Activated T-helper 1 cell treated with anti-CD3 and anti-CD28 coated beads, Interleukin-12 subunit alpha, Interleukin-12 subunit beta, Interleukin-2, Interleukin-4 antibody, amounts not matched to agents 30 ng/mL and 10 ng/mL and 1 ng/mL, durations not matched to agents 14 hours and 24 hours and 36 hours (primary cell): ENCODE results near the gene PSMC4. TPM values are rescaled to one million over a fixed set of nuclear protein-coding genes. Genes with fewer than 3 reads are reported as not detected.
"Not testable (repeated sequence)": the region's sequence is repeated elsewhere in the genome, so short reads cannot be mapped to it uniquely, and the experiment has no call there.

Experiments used
- DNase-seq: peaks from one replicate; pipeline ENCODE4 v3.0.0; 2021; ENCODE audit warnings: low spot score
- H3K27ac Mint-ChIP-seq: one replicate; pipeline ENCODE4 v1.8.0; 2021; ENCODE audit warnings: mild to moderate bottlenecking, mixed read lengths
- H3K27me3 Mint-ChIP-seq: one replicate; pipeline ENCODE4 v1.8.0; 2022; ENCODE audit warnings: mild to moderate bottlenecking, moderate library complexity, mixed read lengths; ENCODE audit not compliant: insufficient read depth
- H3K36me3 Mint-ChIP-seq: one replicate; pipeline ENCODE4 v1.8.0; 2021; ENCODE audit warnings: low read depth, mixed read lengths
- H3K4me1 Mint-ChIP-seq: one replicate; pipeline ENCODE4 v1.8.0; 2021; ENCODE audit warnings: low read depth, mixed read lengths
- H3K4me3 Mint-ChIP-seq: one replicate; pipeline ENCODE4 v1.8.0; 2021; ENCODE audit warnings: mild to moderate bottlenecking, moderate library complexity, mixed read lengths
- H3K9me3 Mint-ChIP-seq: one replicate; pipeline ENCODE4 v1.8.0; 2021; ENCODE audit warnings: mixed read lengths
- intact Hi-C: fragments of 100-400 bp; cut with micrococcal nuclease; formaldehyde crosslinking; loops from one replicate; pipeline ENCODE4 v1.15.1; 2024
- total RNA-seq: library from RNA; stranded (reverse); gene quantifications from 2 replicates; pipeline ENCODE4 v1.2.3, GENCODE V29; 2022

PSMC4 gene
- total RNA-seq, 1 donor from 2014 or later, result 189 TPM

DNA sequence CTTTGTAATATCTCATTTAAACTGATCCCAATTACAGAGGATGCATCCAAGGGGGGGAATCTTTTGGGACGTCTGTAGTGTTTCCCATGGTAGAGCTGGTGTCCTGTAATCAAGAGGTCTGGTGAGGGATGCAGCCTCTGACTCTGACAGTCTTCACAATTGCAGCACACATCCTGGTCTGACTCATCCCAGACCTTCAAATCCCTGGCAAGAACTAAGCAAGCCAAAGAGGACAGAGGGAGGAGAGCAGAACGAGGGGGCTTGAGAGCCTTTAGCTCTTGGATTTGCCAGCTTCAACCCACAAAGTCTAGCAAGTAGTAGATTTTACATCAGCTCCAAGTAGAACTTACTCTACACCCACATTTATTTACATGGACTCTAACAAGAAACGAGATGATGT, 19.3 kb upstream of the PSMC4 start:
- H3K27ac Mint-ChIP-seq, result peak overlapping the region; percentile 76
- peaks cover 3% of the 10 kb centered on the region for H3K27me3 Mint-ChIP-seq
- H3K9me3 Mint-ChIP-seq, result peaks cover 15% of the 10 kb centered on the region
- intact Hi-C loops, result loop anchor here (2.0 kb wide), 1 partner anchor 15 kb away; no protein-coding TSS in a partner anchor
- H3K4me3 Mint-ChIP-seq, result peak overlapping the region; percentile 68
- peaks cover 14% of the 10 kb centered on the region for H3K36me3 Mint-ChIP-seq
- DNase-seq, result no peak
- H3K4me1 Mint-ChIP-seq, result peaks cover 62% of the 10 kb centered on the region

DNA sequence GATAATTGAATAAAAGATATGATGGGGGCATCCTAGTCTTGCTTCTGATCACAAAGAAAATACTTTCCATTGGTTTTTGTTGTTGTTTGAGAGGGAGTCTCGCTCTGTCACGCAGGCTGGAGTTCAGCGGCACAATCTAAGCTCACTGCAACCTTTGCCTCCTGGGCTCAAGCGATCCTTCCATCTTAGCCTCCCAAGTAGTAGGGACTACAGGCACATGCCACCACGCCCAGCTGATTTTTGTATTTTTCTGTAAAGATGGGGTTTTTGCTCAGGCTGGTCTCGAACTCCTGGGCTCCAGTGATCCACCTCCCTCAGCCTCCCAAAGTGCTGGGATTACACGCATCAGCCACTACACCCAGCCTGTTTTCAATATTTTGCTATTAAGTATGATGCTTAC, 17.1 kb upstream of the PSMC4 start:
- Mint-ChIP-seq H3K9me3 (peaks cover 15% of the 10 kb centered on the region), H3K4me3 (peak overlapping the region; percentile 35), H3K36me3 (peaks cover 14% of the 10 kb centered on the region), H3K27me3 (peaks cover 3% of the 10 kb centered on the region), H3K27ac (peak overlapping the region; percentile 81), H3K4me1 (peaks cover 65% of the 10 kb centered on the region)
- intact Hi-C loops, result loop anchor here (1.0 to 2.0 kb wide), 3 partner anchors 10 to 17 kb away; partner anchors contain the start of gene PSMC4
- DNase-seq, result no peak

DNA sequence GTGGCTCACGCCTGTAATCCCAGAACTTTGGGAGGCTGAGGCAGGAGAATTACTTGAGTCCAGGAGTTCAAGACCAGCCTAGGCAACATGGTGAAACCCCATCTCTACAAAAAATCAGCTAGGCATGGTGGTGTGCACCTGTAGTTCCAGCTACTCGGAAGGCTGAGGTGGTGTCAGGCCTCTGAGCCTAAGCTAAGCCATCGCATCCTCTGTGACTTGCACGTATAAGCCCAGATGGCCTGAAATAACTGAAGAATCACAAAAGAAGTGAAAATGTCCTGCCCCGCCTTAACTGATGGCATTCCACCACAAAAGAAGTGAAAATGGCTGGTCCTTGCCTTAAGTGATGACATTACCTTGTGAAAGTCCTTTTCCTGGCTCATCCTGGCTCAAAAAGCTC, 13.1 kb upstream of the PSMC4 start:
- peaks cover 50% of the 10 kb centered on the region for H3K4me1 Mint-ChIP-seq
- intact Hi-C loops, result not testable (repeated sequence)
- peak overlapping the region; percentile 58 for H3K27ac Mint-ChIP-seq

GRCh38 chr19:39958942-39959341, 12.0 kb upstream of the PSMC4 start:
- H3K27me3 Mint-ChIP-seq, DNase-seq, intact Hi-C loops, H3K36me3 Mint-ChIP-seq, H3K9me3 Mint-ChIP-seq: not testable (repeated sequence)
- Mint-ChIP-seq H3K4me3 (peak overlapping the region; percentile 30), H3K4me1 (peaks cover 40% of the 10 kb centered on the region), H3K27ac (peak overlapping the region; percentile 33)

More for the DNA sequence above, 13.1 kb upstream of the PSMC4 start:
- DNase-seq, H3K27me3 Mint-ChIP-seq, H3K9me3 Mint-ChIP-seq, H3K4me3 Mint-ChIP-seq, H3K36me3 Mint-ChIP-seq: not testable (repeated sequence)

- intact Hi-C loops, DNase-seq, H3K36me3 Mint-ChIP-seq, H3K27me3 Mint-ChIP-seq, H3K9me3 Mint-ChIP-seq: not testable (repeated sequence)
- H3K4me1 Mint-ChIP-seq, result peaks cover 35% of the 10 kb centered on the region
- peak overlapping the region; percentile 30 for H3K4me3 Mint-ChIP-seq
- peak overlapping the region; percentile 33 for H3K27ac Mint-ChIP-seq
Measured at GRCh38 chr19:39959407-39959806, 11.6 kb upstream of the PSMC4 start.

DNA sequence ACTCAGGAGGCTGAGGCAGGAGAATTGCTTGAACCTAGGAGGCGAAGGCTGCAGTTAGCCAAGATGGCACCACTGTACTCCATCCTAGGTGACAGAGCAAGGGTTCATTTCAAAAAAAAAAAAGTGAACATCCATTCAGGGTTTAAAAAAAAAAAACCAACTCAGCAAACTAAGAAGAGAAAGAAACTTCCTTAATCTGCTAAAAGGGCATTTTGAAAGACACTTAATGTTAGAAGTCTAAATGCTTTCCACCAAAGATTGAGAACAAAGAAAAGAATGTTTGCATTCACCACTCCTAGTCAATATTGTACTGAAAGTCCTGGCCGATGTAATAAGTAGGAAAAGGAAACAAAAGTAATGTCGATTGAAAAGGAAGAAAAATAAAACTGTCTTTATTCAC, 7.1 kb upstream of the PSMC4 start:
- Mint-ChIP-seq H3K27ac (no peak overlapping the region), H3K9me3 (no peaks in the 10 kb centered on the region), H3K27me3 (peaks cover 2% of the 10 kb centered on the region), H3K4me1 (peaks cover 30% of the 10 kb centered on the region), H3K4me3 (no peak overlapping the region), H3K36me3 (peaks cover 9% of the 10 kb centered on the region)
- intact Hi-C loops, result no loop called here
- no peak for DNase-seq

DNA sequence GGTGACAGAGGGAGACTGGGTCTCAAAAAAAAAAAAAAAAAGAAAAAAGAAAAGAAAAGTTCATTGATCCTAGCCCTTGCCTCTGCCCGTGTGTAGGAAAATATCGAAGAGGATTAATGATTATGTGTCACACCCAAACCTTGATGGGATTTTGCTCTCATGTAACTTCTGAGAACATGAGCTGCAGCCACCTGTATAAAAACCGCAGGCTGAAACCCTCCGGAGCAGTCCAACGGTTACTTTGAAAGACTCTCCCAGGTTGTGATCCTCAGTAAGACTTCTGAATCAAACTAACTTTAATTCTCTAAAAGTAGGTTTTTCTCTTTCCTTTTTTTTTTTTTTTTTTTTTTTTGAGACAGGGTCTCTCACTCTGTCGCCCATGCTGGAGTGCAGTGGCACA, 4.3 kb upstream of the PSMC4 start:
- Mint-ChIP-seq H3K4me3 (no peak overlapping the region), H3K27me3 (no peaks in the 10 kb centered on the region), H3K36me3 (peaks cover 18% of the 10 kb centered on the region), H3K4me1 (peaks cover 30% of the 10 kb centered on the region), H3K27ac (no peak overlapping the region), H3K9me3 (no peaks in the 10 kb centered on the region)
- intact Hi-C loops, result no loop called here
- DNase-seq, result no peak

GRCh38 chr19:39967561-39967960, 3.4 kb upstream of the PSMC4 start:
- DNase-seq, result no peak
- Mint-ChIP-seq H3K4me3 (no peak overlapping the region), H3K9me3 (no peaks in the 10 kb centered on the region), H3K27me3 (no peaks in the 10 kb centered on the region), H3K27ac (no peak overlapping the region), H3K4me1 (peaks cover 39% of the 10 kb centered on the region), H3K36me3 (peaks cover 23% of the 10 kb centered on the region)
- intact Hi-C loops, result no loop called here

DNA sequence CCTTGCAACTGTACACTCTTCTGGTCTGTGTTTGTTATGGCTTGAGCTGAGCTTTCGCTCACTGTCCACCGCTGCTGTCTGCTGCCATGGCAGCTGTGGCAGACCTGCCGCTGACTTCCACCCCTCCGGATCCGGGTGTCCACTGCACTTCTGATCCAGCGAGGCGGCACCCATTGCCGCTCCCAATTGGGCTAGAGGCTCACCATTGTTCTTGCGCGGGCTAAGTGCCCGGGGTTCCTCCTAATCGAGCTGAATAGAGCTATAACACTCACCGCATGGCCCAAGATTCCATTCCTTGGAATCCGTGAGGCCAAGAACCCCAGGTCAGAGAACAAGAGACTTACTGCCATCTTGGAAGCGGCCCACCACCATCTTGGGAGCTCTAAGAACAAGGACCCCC, 2.2 kb upstream of the PSMC4 start:
- Mint-ChIP-seq H3K9me3 (no peaks in the 10 kb centered on the region), H3K4me3 (peak overlapping the region; percentile 95), H3K27me3 (no peaks in the 10 kb centered on the region), H3K36me3 (peaks cover 29% of the 10 kb centered on the region), H3K27ac (peak overlapping the region; percentile 97), H3K4me1 (peaks cover 43% of the 10 kb centered on the region)
- DNase-seq, result no peak
- intact Hi-C loops, result no loop called here

DNA sequence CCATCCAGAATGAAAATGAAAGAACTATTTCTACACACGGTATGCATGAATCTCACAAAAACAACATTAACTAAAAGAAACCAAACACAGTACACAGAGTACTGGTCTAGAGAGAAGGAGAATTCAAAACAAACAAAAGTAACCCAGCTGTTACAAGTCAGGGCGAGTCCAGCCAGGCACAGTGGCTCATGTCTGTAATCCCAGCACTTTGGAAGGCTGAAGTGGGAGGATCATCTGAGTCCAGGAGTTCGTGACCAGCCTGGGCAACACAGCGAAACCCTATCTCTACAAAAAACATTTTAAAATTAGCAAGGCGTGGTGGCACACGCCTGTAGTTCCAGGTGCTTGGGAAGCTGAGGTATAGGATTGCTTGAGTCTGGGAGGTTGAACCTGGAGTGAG, 1.7 kb upstream of the PSMC4 start:
- intact Hi-C loops, result no loop called here
- peaks cover 44% of the 10 kb centered on the region for H3K4me1 Mint-ChIP-seq
- no peaks in the 10 kb centered on the region for H3K27me3 Mint-ChIP-seq
- DNase-seq, result no peak
- H3K27ac Mint-ChIP-seq, result peak overlapping the region; percentile 97
- H3K9me3 Mint-ChIP-seq, result no peaks in the 10 kb centered on the region
- peaks cover 31% of the 10 kb centered on the region for H3K36me3 Mint-ChIP-seq
- peak overlapping the region; percentile 95 for H3K4me3 Mint-ChIP-seq

DNA sequence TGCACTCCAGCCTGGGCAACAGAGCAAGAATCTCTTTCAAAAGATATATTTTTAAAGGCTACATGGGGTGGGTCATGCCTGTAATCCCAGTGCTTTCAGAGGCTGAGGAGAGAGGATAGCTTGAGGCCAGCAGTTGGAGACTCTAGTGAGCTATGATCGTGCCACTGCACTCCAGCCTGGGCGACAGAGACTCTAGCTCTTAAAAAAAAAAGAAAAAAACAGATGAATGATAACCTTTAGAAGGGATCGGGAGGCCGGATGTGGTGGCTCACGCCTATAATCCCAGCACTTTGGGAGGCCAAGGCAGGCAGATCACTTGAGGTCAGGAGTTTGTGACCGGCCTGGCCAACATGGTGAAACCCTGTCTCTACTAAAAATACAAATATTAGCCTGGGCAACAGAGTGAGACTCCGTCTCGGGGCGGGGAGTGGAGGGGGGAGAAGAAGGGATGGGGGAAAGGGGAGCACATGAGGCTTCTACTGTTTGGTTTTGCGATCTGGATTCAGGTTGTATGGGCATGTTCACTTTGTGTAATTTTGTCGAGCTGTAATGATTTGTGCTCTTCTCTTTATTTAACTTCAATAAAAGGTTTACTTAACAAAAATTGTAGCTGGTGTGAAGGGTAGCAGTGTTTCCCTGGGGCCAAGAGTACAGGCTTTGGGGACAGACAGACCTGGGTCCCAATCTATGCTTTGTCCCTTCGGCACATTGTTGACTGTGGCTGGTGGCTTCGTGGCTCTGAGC, 1.1 kb upstream of the PSMC4 start:
- H3K9me3 Mint-ChIP-seq, result no peaks in the 10 kb centered on the region
- peaks cover 48% of the 10 kb centered on the region for H3K4me1 Mint-ChIP-seq
- intact Hi-C loops, result loop anchor here (1.0 to 10.0 kb wide), 10 partner anchors 10 to 1891 kb away; partner anchors contain the start of genes MAP3K10, MED29, PAF1 and RPS19
- peak overlapping the region; percentile 95 for H3K4me3 Mint-ChIP-seq
- peak overlapping the region; percentile 97 for H3K27ac Mint-ChIP-seq
- peaks cover 37% of the 10 kb centered on the region for H3K36me3 Mint-ChIP-seq
- no peaks in the 10 kb centered on the region for H3K27me3 Mint-ChIP-seq
- DNase-seq, result peak; percentile 16

DNA sequence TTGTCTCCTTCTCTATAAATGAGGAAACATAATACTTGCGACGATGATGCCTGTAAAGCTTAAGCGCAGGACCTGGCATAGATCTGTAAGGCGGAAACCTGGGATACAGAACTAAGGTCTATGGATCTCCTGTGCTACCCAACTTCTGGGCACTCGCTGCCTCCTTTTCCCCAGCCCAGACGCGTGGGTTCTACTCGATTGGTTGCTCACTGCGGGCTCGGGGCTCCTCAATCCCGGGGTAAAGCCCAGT, 615 bp upstream of the PSMC4 start:
- no peaks in the 10 kb centered on the region for H3K27me3 Mint-ChIP-seq
- peaks cover 50% of the 10 kb centered on the region for H3K4me1 Mint-ChIP-seq
- intact Hi-C loops, result loop anchor here (1.0 to 10.0 kb wide), 10 partner anchors 10 to 1890 kb away; partner anchors contain the start of genes MAP3K10, MED29, PAF1 and RPS19
- peak overlapping the region; percentile 95 for H3K4me3 Mint-ChIP-seq
- peak overlapping the region; percentile 97 for H3K27ac Mint-ChIP-seq
- no peaks in the 10 kb centered on the region for H3K9me3 Mint-ChIP-seq
- no peak for DNase-seq
- H3K36me3 Mint-ChIP-seq, result peaks cover 40% of the 10 kb centered on the region

- intact Hi-C loops, result loop anchor here (1.0 to 10.0 kb wide), 14 partner anchors 18 to 1889 kb away; partner anchors contain the start of genes BLVRB, EID2, MAP3K10 and MED29
- Mint-ChIP-seq H3K27me3 (no peaks in the 10 kb centered on the region), H3K27ac (peak overlapping the region; percentile 97), H3K9me3 (no peaks in the 10 kb centered on the region), H3K4me3 (peak overlapping the region; percentile 95), H3K36me3 (peaks cover 45% of the 10 kb centered on the region), H3K4me1 (peaks cover 54% of the 10 kb centered on the region)
- no peak for DNase-seq
Measured at GRCh38 chr19:39971380-39972035, 543 bp downstream of the PSMC4 start.
